22Rv1 (cell line): ENCODE results near the gene TNS2.
A peak's percentile ranks its signal among the peaks of the same experiment; 100 is the strongest.

Experiments
- CTCF ChIP-seq: fragments of 450-650 bp; IDR thresholded peaks from 2 replicates; pipeline ENCODE4 v1.5.1; 2017; ENCODE audit warnings: mild to moderate bottlenecking
- ZFX ChIP-seq: fragments of 450-650 bp; IDR thresholded peaks from 2 replicates; pipeline ENCODE4 v1.6.1; 2017; ENCODE audit warnings: antibody characterized with exemption, borderline replicate concordance

GRCh38 chr12:53047221-53048032, 2.4 kb upstream of the TNS2 start:
- no peak for TF ChIP-seq ZFX
- TF ChIP-seq CTCF, result peak; percentile 98
